ENCODE data around the gene F9.
"Not testable (repeated sequence)": the region's sequence is repeated elsewhere in the genome, so short reads cannot be mapped to it uniquely, and the experiment has no call there.

The F9 gene

GRCh38 chrX:139530550-139530949, at the start of gene F9:
F9 (plus strand) TSS chrX:139530739; CDS start chrX:139530765, 26 bp downstream.
- no peak for FAIRE-seq

GRCh38 chrX:139483699-139484098, 46.8 kb upstream of the F9 start:
- FAIRE-seq = no peak

GRCh38 chrX:139484591-139484990, 45.9 kb upstream of the F9 start:
- no peak for FAIRE-seq

GRCh38 chrX:139495324-139495723, 35.2 kb upstream of the F9 start:
- no peak for FAIRE-seq

GRCh38 chrX:139506333-139506732, 24.2 kb upstream of the F9 start:
- FAIRE-seq = no peak

- FAIRE-seq = no peak
These were observed 22.4 kb upstream of the F9 start for GRCh38 chrX:139508099-139508498.

GRCh38 chrX:139518475-139518874, 12.1 kb upstream of the F9 start:
- FAIRE-seq = no peak

- FAIRE-seq = not testable (repeated sequence)
These were observed 1.7 kb upstream of the F9 start for GRCh38 chrX:139528829-139529228.

- no peak for FAIRE-seq
These were observed 2.3 kb downstream of the F9 start for GRCh38 chrX:139532834-139533233.

GRCh38 chrX:139533444-139533843, 2.9 kb downstream of the F9 start:
- no peak for FAIRE-seq

- FAIRE-seq = no peak
These were observed 8.6 kb downstream of the F9 start for GRCh38 chrX:139538907-139539790.

GRCh38 chrX:139542652-139543051, 12.1 kb downstream of the F9 start:
- no peak for FAIRE-seq

GRCh38 chrX:139543920-139544319, 13.4 kb downstream of the F9 start:
- FAIRE-seq = no peak

GRCh38 chrX:139544591-139544990, 14.1 kb downstream of the F9 start:
- FAIRE-seq = no peak

- FAIRE-seq = no peak
These were observed 23.8 kb downstream of the F9 start for GRCh38 chrX:139554376-139554775.

GRCh38 chrX:139554991-139555675, 24.6 kb downstream of the F9 start:
- FAIRE-seq = no peak

GRCh38 chrX:139559383-139560042, 29.0 kb downstream of the F9 start:
- FAIRE-seq = peak; percentile 55

- FAIRE-seq = no peak
These were observed 29.7 kb downstream of the F9 start for GRCh38 chrX:139560221-139560620.

GRCh38 chrX:139563251-139563650, 32.7 kb downstream of the F9 start:
- no peak for FAIRE-seq

- FAIRE-seq = no peak
These were observed 36.4 kb downstream of the F9 start for GRCh38 chrX:139566981-139567380.

GRCh38 chrX:139581068-139581467, 50.5 kb downstream of the F9 start:
- FAIRE-seq = no peak

GRCh38 chrX:139585613-139586012, 55.1 kb downstream of the F9 start:
- no peak for FAIRE-seq

GRCh38 chrX:139596068-139596467, 65.5 kb downstream of the F9 start:
- no peak for FAIRE-seq

GRCh38 chrX:139600105-139600504, 69.6 kb downstream of the F9 start:
- no peak for FAIRE-seq

All from A204.1 (cell line).